LoVo (cell line): Measurements from ENCODE around the gene ANKRD33B.
A peak's percentile ranks its signal among the peaks of the same experiment; 100 is the strongest.

ENCODE experiments used
- DNase-seq: peaks from one replicate; pipeline ENCODE4 v3.0.0-alpha.2; 2016; ENCODE audit warnings: low spot score

The ANKRD33B gene

GRCh38 chr5:10700516-10700915, 136.6 kb downstream of the ANKRD33B start:
- no peak for DNase-seq

GRCh38 chr5:10701567-10702039, 137.7 kb downstream of the ANKRD33B start:
- no peak for DNase-seq

DNA sequence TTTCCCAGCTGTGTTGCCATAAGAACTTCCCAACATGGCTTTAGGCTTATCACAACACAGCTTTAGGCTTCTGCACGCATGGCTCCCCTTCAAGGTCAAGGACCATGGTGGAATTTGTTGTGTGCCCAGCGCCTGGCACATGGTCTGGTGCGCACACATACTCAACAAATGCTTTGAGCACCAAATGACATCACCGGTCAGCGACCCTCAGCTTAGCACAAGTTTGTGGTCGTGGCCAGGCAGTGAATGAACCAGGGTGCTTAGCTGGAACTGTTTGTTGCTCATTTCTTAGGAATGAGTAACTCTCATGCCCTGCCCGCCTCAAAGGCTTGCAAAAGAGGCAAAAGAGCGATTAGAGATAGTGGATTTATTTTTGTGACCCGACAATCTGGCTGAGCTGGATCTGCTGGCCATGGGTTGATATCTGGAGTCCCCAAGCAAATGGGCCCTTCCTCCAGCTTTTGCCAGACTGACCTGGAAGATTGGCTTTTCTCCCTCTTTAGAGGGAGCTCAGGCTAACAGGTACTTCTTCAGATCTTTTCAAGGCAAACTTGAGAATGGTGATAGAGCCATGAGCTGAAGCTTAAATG, 138.3 kb downstream of the ANKRD33B start:
- DNase-seq, result peak; percentile 35

DNA sequence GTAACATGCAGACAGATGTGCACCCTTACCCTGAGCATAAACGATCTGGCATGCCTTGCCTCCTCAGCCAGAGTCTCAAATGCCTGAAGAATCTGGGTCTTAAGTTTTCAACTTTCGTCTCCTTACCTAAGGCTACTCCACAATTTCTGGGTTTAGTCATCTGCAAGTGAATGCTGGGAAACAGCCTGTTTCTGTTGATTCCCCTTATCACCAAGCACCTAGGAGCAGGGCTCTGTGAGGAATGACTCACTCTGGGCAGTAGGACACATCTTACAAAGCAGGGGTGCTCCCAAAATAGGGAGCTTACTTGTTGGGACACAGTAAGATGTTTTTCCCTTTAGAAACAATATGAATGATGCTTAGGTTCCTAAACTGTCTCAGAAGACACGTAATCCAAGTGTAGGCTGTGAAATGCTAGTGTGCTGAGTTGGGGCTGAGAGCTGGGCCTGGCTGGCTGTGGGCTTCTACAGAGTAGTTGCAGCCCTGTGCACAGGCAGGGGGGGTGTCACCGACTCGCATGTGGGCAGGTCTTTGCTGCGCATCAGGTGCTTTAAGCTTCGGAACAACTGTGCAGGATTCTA, 139.1 kb downstream of the ANKRD33B start:
- DNase-seq, result no peak

GRCh38 chr5:10703676-10704075, 139.8 kb downstream of the ANKRD33B start:
- no peak for DNase-seq

- DNase-seq, result peak; percentile 56
Observed at GRCh38 chr5:10704949-10705621, 141.2 kb downstream of the ANKRD33B start.

DNA sequence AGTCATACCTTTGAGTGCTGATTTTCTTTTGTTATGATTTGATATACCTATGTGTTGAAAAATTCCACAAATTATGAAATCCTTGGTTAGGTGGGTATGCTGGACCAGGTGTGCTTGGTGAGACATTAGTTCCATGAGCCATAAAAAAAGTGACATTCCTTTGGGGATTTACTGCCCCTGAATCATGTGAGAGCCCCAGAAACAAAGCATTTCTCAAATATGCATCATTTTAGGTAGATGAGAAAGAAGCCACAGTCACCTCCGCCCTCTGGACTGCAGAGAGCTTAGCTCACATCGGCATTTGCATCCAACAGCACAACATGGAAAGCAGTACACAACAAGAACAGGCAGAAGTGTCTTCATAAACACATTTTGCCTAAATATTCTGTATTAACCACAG, 141.9 kb downstream of the ANKRD33B start:
- DNase-seq, result peak; percentile 63

GRCh38 chr5:10706326-10706725, 142.5 kb downstream of the ANKRD33B start:
- no peak for DNase-seq
